ENCODE results near the gene INSR.

GRCh38 chr19:7139095-7139494 lies 155.1 kb downstream of the INSR start:
- no peak for TF ChIP-seq CTCF (IDR thresholded peaks at IDR 0.05)
- no peak for TF ChIP-seq SIN3A (IDR thresholded peaks at IDR 0.05; ENCODE audit: borderline replicate concordance, insufficient read depth, low read depth, low read length)
- TF ChIP-seq POLR2AphosphoS5 (IDR thresholded peaks at IDR 0.05; ENCODE audit: low read depth, low read length): no peak
- no peak for TF ChIP-seq REST (IDR thresholded peaks at IDR 0.05; ENCODE audit: insufficient read depth in 1 of 2, low read depth in 2 of 2, low read length in 1 of 2)

All from Panc1 (cell line).